ENCODE measurements around the gene FGD5. TPM values are rescaled to one million over a fixed set of nuclear protein-coding genes. Genes with fewer than 3 reads are reported as not detected.

The FGD5 gene
- total RNA-seq, 2 donors from 2014 or later = 15.3 to 17.0 TPM

GRCh38 chr3:14789221-14789620 lies 29.5 kb upstream of the FGD5 start:
- H3K4me3 Mint-ChIP-seq = no peak overlapping the region
- no peaks in the 10 kb centered on the region for H3K36me3 ChIP-seq (ENCODE audit: control insufficient read depth, insufficient read depth, low read length)
- WGBS, 2 experiments (ENCODE audit: insufficient coverage in 1 of 2, insufficient read length in 1 of 2) = 82 to 100% methylated on average over 3 to 5 of the region's 5 CpGs
- H3K9me3 Mint-ChIP-seq = peaks cover 6% of the 10 kb centered on the region
- H3K36me3 Mint-ChIP-seq (ENCODE audit: low read depth) = no peaks in the 10 kb centered on the region
- H3K4me1 ChIP-seq (ENCODE audit: control insufficient read depth, insufficient read depth, low read length) = no peaks in the 10 kb centered on the region
- H3K9me3 ChIP-seq (ENCODE audit: control insufficient read depth, low read length) = no peaks in the 10 kb centered on the region
- H3K27me3 Mint-ChIP-seq (ENCODE audit: insufficient read depth) = peaks cover 8% of the 10 kb centered on the region
- no peak overlapping the region for H3K4me3 ChIP-seq (ENCODE audit: low read length)
- no peak overlapping the region for H3K27ac Mint-ChIP-seq
- no peak overlapping the region for H3K27ac ChIP-seq (ENCODE audit: low read depth, low read length)
- no peak overlapping the region for H3K9ac ChIP-seq (ENCODE audit: extremely low read depth, low read length, poor library complexity, severe bottlenecking)
- H3K27me3 ChIP-seq (ENCODE audit: control insufficient read depth, insufficient read depth, low read length, poor library complexity, severe bottlenecking) = no peaks in the 10 kb centered on the region
- no peak for DNase-seq
- peaks cover 2% of the 10 kb centered on the region for H3K4me1 Mint-ChIP-seq
- no peak for TF ChIP-seq CTCF (conservative IDR thresholded peaks at IDR 0.05)

GRCh38 chr3:14789640-14790285 lies 29.0 kb upstream of the FGD5 start:
- 76 to 80% methylated on average over 7 to 10 of the region's 10 CpGs for WGBS, 2 experiments (ENCODE audit: insufficient coverage in 1 of 2, insufficient read length in 1 of 2)
- no peaks in the 10 kb centered on the region for H3K9me3 ChIP-seq (ENCODE audit: control insufficient read depth, low read length)
- Mint-ChIP-seq H3K36me3 (ENCODE audit: low read depth) (no peaks in the 10 kb centered on the region), H3K4me1 (peaks cover 2% of the 10 kb centered on the region), H3K27me3 (ENCODE audit: insufficient read depth) (peaks cover 8% of the 10 kb centered on the region), H3K27ac (no peak overlapping the region), H3K4me3 (no peak overlapping the region), H3K9me3 (peaks cover 6% of the 10 kb centered on the region)
- no peak for TF ChIP-seq CTCF (conservative IDR thresholded peaks at IDR 0.05)
- no peaks in the 10 kb centered on the region for H3K27me3 ChIP-seq (ENCODE audit: control insufficient read depth, insufficient read depth, low read length, poor library complexity, severe bottlenecking)
- H3K27ac ChIP-seq (ENCODE audit: low read depth, low read length) = no peak overlapping the region
- DNase-seq = peak; percentile 22
- no peak overlapping the region for H3K4me3 ChIP-seq (ENCODE audit: low read length)
- no peaks in the 10 kb centered on the region for H3K4me1 ChIP-seq (ENCODE audit: control insufficient read depth, insufficient read depth, low read length)
- H3K36me3 ChIP-seq (ENCODE audit: control insufficient read depth, insufficient read depth, low read length) = no peaks in the 10 kb centered on the region
- H3K9ac ChIP-seq (ENCODE audit: extremely low read depth, low read length, poor library complexity, severe bottlenecking) = no peak overlapping the region

DNA sequence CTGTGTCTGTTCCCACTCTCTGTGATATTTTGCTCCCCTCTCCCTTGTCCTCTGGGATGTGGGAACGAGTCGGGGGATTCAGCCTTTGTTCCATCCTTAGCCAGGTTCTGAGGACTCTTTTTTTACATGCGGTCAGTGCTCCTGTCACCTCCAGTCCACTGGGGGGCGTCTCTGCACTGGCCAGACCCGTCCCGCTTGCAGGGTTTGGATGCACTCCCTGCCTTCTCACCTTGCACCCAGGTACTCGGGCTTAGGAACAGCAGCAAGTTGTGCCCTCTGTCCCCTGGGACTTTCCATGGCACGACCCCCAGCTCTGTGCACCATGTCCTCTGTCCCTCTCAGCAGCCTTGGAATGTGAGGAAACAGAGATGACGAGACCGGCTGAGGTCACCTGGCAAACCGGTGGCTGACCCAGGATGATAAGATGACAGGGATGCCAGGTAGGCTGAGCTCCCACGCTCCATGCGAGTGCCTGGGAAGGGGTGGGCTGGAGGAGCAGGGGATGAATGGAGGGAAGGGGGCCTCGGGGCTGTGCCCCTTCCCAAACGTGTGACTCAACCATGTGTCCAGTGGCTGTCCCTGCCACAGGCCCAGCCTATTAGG lies 27.3 kb upstream of the FGD5 start:
- peaks cover 2% of the 10 kb centered on the region for H3K4me1 Mint-ChIP-seq
- no peak overlapping the region for H3K4me3 ChIP-seq (ENCODE audit: low read length)
- H3K27ac Mint-ChIP-seq = no peak overlapping the region
- H3K9me3 Mint-ChIP-seq = no peaks in the 10 kb centered on the region
- H3K9me3 ChIP-seq (ENCODE audit: control insufficient read depth, low read length) = no peaks in the 10 kb centered on the region
- no peak overlapping the region for H3K9ac ChIP-seq (ENCODE audit: extremely low read depth, low read length, poor library complexity, severe bottlenecking)
- H3K4me3 Mint-ChIP-seq = no peak overlapping the region
- H3K27me3 Mint-ChIP-seq (ENCODE audit: insufficient read depth) = peaks cover 4% of the 10 kb centered on the region
- H3K27ac ChIP-seq (ENCODE audit: low read depth, low read length) = no peak overlapping the region
- H3K4me1 ChIP-seq (ENCODE audit: control insufficient read depth, insufficient read depth, low read length) = no peaks in the 10 kb centered on the region
- 39 to 42% methylated on average over 12 to 15 of the region's 15 CpGs for WGBS, 2 experiments (ENCODE audit: insufficient coverage in 1 of 2, insufficient read length in 1 of 2)
- peak; percentile 95 for DNase-seq
- no peaks in the 10 kb centered on the region for H3K36me3 ChIP-seq (ENCODE audit: control insufficient read depth, insufficient read depth, low read length)
- no peaks in the 10 kb centered on the region for H3K27me3 ChIP-seq (ENCODE audit: control insufficient read depth, insufficient read depth, low read length, poor library complexity, severe bottlenecking)
- no peaks in the 10 kb centered on the region for H3K36me3 Mint-ChIP-seq (ENCODE audit: low read depth)
- TF ChIP-seq CTCF (conservative IDR thresholded peaks at IDR 0.05) = peak; percentile 90
